Panc1 (cell line): ENCODE results near the gene IGSF22. TPM values are rescaled to one million over a fixed set of nuclear protein-coding genes. Genes with fewer than 3 reads are reported as not detected.

ENCODE experiments used
- ATAC-seq: fragments of 200-7000 bp; cut with Tn5 transposase; 2 replicates; pipeline ENCODE4 v1.9.1; 2020; ENCODE audit warnings: mild to moderate bottlenecking, moderate library complexity
- Bru-seq: library from RNA; stranded (reverse); fragments of 400-500 nt; gene quantifications from one replicate; lab custom pipeline; 2021; lab: Mats Ljungman, UMichigan
- BruChase-seq, 2 experiments: library from RNA; stranded (reverse); fragments of 400-500 nt; gene quantifications; one replicate each; lab custom pipeline; 2021; lab: Mats Ljungman, UMichigan
- BruUV-seq: library from RNA; stranded (reverse); fragments of 400-500 nt; replicated peaks from 2 replicates; lab custom pipeline; 2021; lab: Mats Ljungman, UMichigan
- CTCF ChIA-PET: fragments of 300-600 bp; sonication (Branson Sonifier 250); formaldehyde crosslinking; loops from one replicate; lab custom pipeline; 2022; ENCODE audit warnings: antibody characterized with exemption; lab: Charles Lee
- POLR2A ChIA-PET: fragments of 300-600 bp; sonication (Branson Sonifier 250); formaldehyde crosslinking; loops from one replicate; lab custom pipeline; 2022; ENCODE audit warnings: antibody characterized with exemption; lab: Charles Lee
- DNase-seq: peaks from one replicate; pipeline ENCODE4 v3.0.0-alpha.2; 2010; ENCODE audit warnings: low read depth, low spot score
- H3K27ac ChIP-seq: 2 replicates; pipeline ENCODE4 v1.5.1; 2011; ENCODE audit warnings: mild to moderate bottlenecking, low read length, inconsistent platforms
- H3K27me3 ChIP-seq: fragments of 200-500 bp; sonication (Bioruptor generic); 2 replicates; pipeline ENCODE4 v1.6.0; 2014; ENCODE audit warnings: low read length, inconsistent platforms; ENCODE audit not compliant: control insufficient read depth, insufficient read depth
- H3K36me3 ChIP-seq: fragments of 200-500 bp; sonication (Bioruptor generic); 2 replicates; pipeline ENCODE4 v1.5.1; 2014; ENCODE audit warnings: inconsistent platforms, mild to moderate bottlenecking, low read length, moderate library complexity; ENCODE audit not compliant: control insufficient read depth, insufficient read depth
- H3K4me1 ChIP-seq: 2 replicates; pipeline ENCODE4 v1.5.1; 2011; ENCODE audit warnings: inconsistent platforms, mild to moderate bottlenecking, low read length, moderate library complexity; ENCODE audit not compliant: control insufficient read depth, insufficient read depth
- H3K4me3 ChIP-seq, 2 experiments: 2 replicates each; pipeline ENCODE4 v1.5.1; 2011 to 2012; ENCODE audit warnings: low read depth in 2 of 2, low read length in 2 of 2, mild to moderate bottlenecking in 2 of 2, inconsistent platforms in 1 of 2, moderate library complexity in 1 of 2
- H3K9me3 ChIP-seq: fragments of 200-500 bp; sonication (Bioruptor generic); 2 replicates; pipeline ENCODE4 v1.5.1; 2014; ENCODE audit warnings: low read depth, mild to moderate bottlenecking, inconsistent platforms, low read length, moderate library complexity; ENCODE audit not compliant: control insufficient read depth, insufficient read depth
- POLR2AphosphoS5 ChIP-seq: IDR thresholded peaks from 2 replicates; pipeline ENCODE4 v1.6.1; 2012; ENCODE audit warnings: mild to moderate bottlenecking, low read depth, low read length, moderate library complexity
- SIN3A ChIP-seq: IDR thresholded peaks from 2 replicates; pipeline ENCODE4 v1.6.1; 2012; ENCODE audit warnings: low read depth, mild to moderate bottlenecking, low read length, moderate library complexity, borderline replicate concordance; ENCODE audit not compliant: insufficient read depth
- TCF7L2 ChIP-seq: IDR thresholded peaks from 2 replicates; pipeline ENCODE4 v1.6.1; 2011; ENCODE audit warnings: mild to moderate bottlenecking, low read depth, low read length, inconsistent platforms
- in situ Hi-C: cut with HindIII; loops from 2 replicates; pipeline ENCODE4 v1.10.0; 2016; ENCODE audit warnings: low sequenced_read_pairs, low pct_unique_long_range_greater_than_20kb
- intact Hi-C: fragments of 100-400 bp; cut with micrococcal nuclease; formaldehyde crosslinking; loops from one replicate; pipeline ENCODE4 v1.10.0; 2022; ENCODE audit not compliant: unreplicated experiment
- long read RNA-seq: library from polyadenylated mRNA; unstranded; transcript quantifications from one replicate; pipeline ENCODE4 v2.0.0, GENCODE V29; 2021; ENCODE audit not compliant: unreplicated experiment
- polyA plus RNA-seq: library from polyadenylated mRNA; unstranded; fragments of >200 nt; gene quantifications from one replicate; pipeline ENCODE4 v1.2.1, GENCODE V29; 2012; ENCODE audit warnings: missing spikeins; ENCODE audit not compliant: insufficient read length
- total RNA-seq: library from RNA; stranded (reverse); gene quantifications from one replicate; pipeline ENCODE4 v1.2.1, GENCODE V29; 2021; ENCODE audit not compliant: unreplicated experiment
- TF ChIP-seq, protein P1 (sequence below), 2 experiments: IDR thresholded peaks; 2 replicates each; pipeline ENCODE4 v1.6.1; 2011 to 2012; ENCODE audit warnings: low read depth in 2 of 2, control low read depth in 1 of 2, low read length in 1 of 2, mild to moderate bottlenecking in 1 of 2, moderate library complexity in 1 of 2; ENCODE audit not compliant: insufficient read depth in 1 of 2
- TF ChIP-seq, protein P2 (sequence below): fragments of 450-650 bp; IDR thresholded peaks from 2 replicates; pipeline ENCODE4 v1.5.1; 2017; ENCODE audit warnings: mild to moderate bottlenecking

The IGSF22 gene
- total RNA-seq (not detected), Bru-seq, nascent RNA (not detected), BruChase-seq, experiment 1, labeled RNA remaining after a 2-hour chase (percentile 4 among the genes with signal in this experiment), BruChase-seq, experiment 2, labeled RNA remaining after a 6-hour chase (not detected)
- polyA plus RNA-seq: not detected
- long read RNA-seq: 0 reads

DNA sequence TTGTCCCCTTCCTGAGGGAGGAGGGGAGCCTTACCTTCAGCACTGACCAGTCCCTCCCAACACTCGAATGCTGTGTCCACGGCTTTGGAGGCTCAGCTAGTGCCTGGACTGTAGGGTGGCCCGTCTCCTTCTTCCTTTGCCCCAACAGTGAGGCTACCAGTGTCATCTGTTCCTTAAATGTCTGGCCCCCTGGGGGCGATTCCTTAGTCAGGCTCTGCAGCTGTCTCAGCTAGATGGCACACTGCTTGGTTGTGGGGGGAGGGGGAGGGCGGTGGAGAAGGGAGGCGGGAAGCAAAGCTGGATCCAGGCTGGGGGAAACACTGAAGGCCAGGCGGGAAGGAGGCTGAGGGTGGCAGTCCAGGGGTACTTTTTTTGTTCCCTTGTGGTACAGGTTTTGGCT, at the start of gene IGSF22:
IGSF22 (minus strand) TSS at position 149 of the 400 bp plus-strand sequence. CDS start 1,952 bp downstream, outside the sequence.
- intact Hi-C loops (no loop called here), in situ Hi-C loops (no loop called here)
- Histone ChIP-seq H3K4me3 (no peak within 1 kb of the TSS), H3K9me3 (no peaks in the 10 kb centered on the region), H3K36me3 (no peaks in the 10 kb centered on the region), H3K27ac (no peak within 1 kb of the TSS), H3K4me1 (0 out of 2 replicates have a peak, but pooled peaks cover 3% of the 10 kb centered on the region), H3K27me3 (no peaks in the 10 kb centered on the region; the same call in 1 of the 2 replicates)
- ChIA-PET POLR2A (no interaction called here), CTCF (no interaction called here)
- TF ChIP-seq SIN3A (no peak), TCF7L2 (no peak), POLR2AphosphoS5 (no peak)
- TF ChIP-seq, protein P1, sequence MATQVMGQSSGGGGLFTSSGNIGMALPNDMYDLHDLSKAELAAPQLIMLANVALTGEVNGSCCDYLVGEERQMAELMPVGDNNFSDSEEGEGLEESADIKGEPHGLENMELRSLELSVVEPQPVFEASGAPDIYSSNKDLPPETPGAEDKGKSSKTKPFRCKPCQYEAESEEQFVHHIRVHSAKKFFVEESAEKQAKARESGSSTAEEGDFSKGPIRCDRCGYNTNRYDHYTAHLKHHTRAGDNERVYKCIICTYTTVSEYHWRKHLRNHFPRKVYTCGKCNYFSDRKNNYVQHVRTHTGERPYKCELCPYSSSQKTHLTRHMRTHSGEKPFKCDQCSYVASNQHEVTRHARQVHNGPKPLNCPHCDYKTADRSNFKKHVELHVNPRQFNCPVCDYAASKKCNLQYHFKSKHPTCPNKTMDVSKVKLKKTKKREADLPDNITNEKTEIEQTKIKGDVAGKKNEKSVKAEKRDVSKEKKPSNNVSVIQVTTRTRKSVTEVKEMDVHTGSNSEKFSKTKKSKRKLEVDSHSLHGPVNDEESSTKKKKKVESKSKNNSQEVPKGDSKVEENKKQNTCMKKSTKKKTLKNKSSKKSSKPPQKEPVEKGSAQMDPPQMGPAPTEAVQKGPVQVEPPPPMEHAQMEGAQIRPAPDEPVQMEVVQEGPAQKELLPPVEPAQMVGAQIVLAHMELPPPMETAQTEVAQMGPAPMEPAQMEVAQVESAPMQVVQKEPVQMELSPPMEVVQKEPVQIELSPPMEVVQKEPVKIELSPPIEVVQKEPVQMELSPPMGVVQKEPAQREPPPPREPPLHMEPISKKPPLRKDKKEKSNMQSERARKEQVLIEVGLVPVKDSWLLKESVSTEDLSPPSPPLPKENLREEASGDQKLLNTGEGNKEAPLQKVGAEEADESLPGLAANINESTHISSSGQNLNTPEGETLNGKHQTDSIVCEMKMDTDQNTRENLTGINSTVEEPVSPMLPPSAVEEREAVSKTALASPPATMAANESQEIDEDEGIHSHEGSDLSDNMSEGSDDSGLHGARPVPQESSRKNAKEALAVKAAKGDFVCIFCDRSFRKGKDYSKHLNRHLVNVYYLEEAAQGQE (IDR thresholded peaks at IDR 0.05; ENCODE audit: insufficient read depth in 1 of 2, low read depth in 2 of 2, low read length in 1 of 2): no peak
- TF ChIP-seq, protein P2, sequence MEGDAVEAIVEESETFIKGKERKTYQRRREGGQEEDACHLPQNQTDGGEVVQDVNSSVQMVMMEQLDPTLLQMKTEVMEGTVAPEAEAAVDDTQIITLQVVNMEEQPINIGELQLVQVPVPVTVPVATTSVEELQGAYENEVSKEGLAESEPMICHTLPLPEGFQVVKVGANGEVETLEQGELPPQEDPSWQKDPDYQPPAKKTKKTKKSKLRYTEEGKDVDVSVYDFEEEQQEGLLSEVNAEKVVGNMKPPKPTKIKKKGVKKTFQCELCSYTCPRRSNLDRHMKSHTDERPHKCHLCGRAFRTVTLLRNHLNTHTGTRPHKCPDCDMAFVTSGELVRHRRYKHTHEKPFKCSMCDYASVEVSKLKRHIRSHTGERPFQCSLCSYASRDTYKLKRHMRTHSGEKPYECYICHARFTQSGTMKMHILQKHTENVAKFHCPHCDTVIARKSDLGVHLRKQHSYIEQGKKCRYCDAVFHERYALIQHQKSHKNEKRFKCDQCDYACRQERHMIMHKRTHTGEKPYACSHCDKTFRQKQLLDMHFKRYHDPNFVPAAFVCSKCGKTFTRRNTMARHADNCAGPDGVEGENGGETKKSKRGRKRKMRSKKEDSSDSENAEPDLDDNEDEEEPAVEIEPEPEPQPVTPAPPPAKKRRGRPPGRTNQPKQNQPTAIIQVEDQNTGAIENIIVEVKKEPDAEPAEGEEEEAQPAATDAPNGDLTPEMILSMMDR: no peak
- ATAC-seq (no peak), DNase-seq (no peak)
- BruUV-seq: no TSS peak

DNA sequence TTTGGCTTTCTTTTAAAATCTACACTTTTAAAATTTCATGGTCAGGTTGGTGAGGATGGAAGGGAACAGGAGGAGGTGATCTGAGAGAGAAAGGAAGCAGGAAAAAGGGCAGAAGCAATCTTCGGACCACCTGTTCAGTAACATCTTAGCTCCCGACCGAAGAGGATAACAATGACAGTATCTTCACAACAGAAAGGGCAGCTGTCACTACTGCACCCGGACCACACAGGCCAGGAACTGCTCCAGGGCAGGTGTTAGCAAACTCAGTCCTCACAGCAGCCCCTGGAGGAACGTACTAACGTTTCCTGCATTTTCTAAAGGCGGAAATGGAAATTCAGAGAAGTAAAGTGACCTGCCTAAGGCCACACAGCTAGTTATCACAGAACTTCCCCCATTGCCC, 48.8 kb upstream of the IGSF22 start:
- TF ChIP-seq, protein P2: no peak
- TF ChIP-seq TCF7L2 (no peak), POLR2AphosphoS5 (no peak), SIN3A (no peak)
- TF ChIP-seq, protein P1 (IDR thresholded peaks at IDR 0.05; ENCODE audit: insufficient read depth in 1 of 2, low read depth in 2 of 2, low read length in 1 of 2): no peak
- intact Hi-C loops: loop anchor here (1.0 to 2.0 kb wide), 2 partner anchors 28 to 78 kb away; no protein-coding TSS in a partner anchor
- Histone ChIP-seq H3K4me1 (no peaks in the 10 kb centered on the region), H3K27ac (no peak overlapping the region), H3K27me3 (no peaks in the 10 kb centered on the region; the same call in 1 of the 2 replicates), H3K9me3 (no peaks in the 10 kb centered on the region), H3K36me3 (no peaks in the 10 kb centered on the region), H3K4me3 (no peak overlapping the region)
- POLR2A ChIA-PET: no interaction called here
- DNase-seq (no peak), ATAC-seq (no peak)
- CTCF ChIA-PET: interaction anchor here (0.6 to 1.1 kb wide), 2 partner anchors 10 to 47 kb away, joined by 3 to 5 read pairs; no protein-coding TSS in a partner anchor
- no TSS peak for BruUV-seq
- in situ Hi-C loops: no loop called here
